ENCODE measurements around the gene NRG4.

- TF ChIP-seq CTCF (IDR thresholded peaks at IDR 0.05 in 2 of 3, conservative IDR thresholded peaks at IDR 0.05 in 1 of 3; ENCODE audit: borderline replicate concordance in 1 of 3, insufficient read depth in 1 of 3, low read depth in 2 of 3, low read length in 2 of 3) (no peak), ZFX (IDR thresholded peaks at IDR 0.05) (no peak), EZH2 (IDR thresholded peaks at IDR 0.05) (no peak), SP1 (IDR thresholded peaks at IDR 0.05; ENCODE audit: low read depth) (no peak), POLR2AphosphoS5 (IDR thresholded peaks at IDR 0.05; ENCODE audit: low read depth, low read length) (no peak), MAX (IDR thresholded peaks at IDR 0.05) (no peak), EZH2phosphoT487 (IDR thresholded peaks at IDR 0.05; ENCODE audit: borderline replicate concordance) (no peak), EGR1 (IDR thresholded peaks at IDR 0.05; ENCODE audit: low read depth) (no peak), JUND (IDR thresholded peaks at IDR 0.05) (no peak), CEBPB (IDR thresholded peaks at IDR 0.05; ENCODE audit: low read depth) (no peak), RAD21 (IDR thresholded peaks at IDR 0.05; ENCODE audit: low read depth) (no peak), POLR2A (IDR thresholded peaks at IDR 0.05; ENCODE audit: borderline replicate concordance, extremely low read depth, insufficient read depth, insufficient read length) (no peak), YY1 (IDR thresholded peaks at IDR 0.05; ENCODE audit: extremely low read depth, insufficient replicate concordance, low read depth, low read length) (no peak)
These were observed 22.3 kb downstream of the NRG4 start for GRCh38 chr15:75989875-75990274.

Measured in HCT116 (cell line).